HG02623 (cell line): ENCODE measurements around the gene NOXO1.

Experiments used
- ATAC-seq: cut with Tn5 transposase; IDR thresholded peaks from one replicate; pipeline ENCODE4 v1.9.1; 2021; ENCODE audit warnings: moderate library complexity; ENCODE audit not compliant: unreplicated experiment

The NOXO1 gene, protein sequence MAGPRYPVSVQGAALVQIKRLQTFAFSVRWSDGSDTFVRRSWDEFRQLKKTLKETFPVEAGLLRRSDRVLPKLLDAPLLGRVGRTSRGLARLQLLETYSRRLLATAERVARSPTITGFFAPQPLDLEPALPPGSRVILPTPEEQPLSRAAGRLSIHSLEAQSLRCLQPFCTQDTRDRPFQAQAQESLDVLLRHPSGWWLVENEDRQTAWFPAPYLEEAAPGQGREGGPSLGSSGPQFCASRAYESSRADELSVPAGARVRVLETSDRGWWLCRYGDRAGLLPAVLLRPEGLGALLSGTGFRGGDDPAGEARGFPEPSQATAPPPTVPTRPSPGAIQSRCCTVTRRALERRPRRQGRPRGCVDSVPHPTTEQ

DNA sequence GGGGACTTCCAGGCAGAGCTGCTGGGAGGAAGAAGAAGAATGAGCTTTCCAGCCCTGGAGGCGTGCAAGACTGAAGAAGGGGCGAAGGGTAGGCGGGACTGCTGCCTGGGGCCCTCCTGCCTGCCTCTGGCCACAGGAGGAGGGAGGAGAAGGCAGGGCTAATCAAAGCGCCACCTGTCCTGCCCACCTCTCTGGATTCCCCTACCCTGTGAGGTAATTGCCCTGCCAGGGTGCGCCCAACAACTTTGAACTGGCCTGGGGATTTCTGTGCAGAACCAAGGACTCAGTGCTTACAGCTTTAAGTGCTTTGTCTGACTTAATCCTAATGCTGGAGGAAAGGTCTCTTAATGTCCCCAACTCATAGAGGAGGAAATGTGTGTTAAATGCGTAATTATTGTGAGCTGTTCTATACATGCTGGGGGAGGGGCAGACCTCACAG lies at the start of gene NOXO1:
TSS of gene NOXO1 (minus strand) at position 72 of the 439 bp plus-strand sequence. CDS start 290 bp downstream, outside the sequence.
- no peak for ATAC-seq

DNA sequence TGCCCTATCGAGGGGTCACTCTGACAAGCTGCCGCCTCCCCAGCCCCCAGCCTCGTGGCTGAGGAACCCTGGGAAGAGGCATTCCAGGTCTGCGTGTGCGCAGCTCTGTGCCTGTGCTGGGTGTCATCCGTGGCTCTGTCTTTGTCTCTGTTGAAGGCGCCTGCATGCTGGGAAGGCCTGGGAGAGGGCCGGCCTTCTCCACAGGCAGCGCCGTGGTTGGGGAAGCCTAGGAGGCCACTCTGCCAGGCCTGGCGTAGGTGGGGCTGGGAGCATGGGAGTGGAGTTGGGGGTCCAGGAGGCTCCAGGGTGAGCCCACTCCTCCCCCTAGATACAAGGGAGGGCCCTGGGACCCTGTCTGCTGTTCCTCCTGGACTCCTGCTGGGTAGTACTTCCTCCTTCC lies 48.8 kb upstream of the NOXO1 start:
- ATAC-seq: no peak

DNA sequence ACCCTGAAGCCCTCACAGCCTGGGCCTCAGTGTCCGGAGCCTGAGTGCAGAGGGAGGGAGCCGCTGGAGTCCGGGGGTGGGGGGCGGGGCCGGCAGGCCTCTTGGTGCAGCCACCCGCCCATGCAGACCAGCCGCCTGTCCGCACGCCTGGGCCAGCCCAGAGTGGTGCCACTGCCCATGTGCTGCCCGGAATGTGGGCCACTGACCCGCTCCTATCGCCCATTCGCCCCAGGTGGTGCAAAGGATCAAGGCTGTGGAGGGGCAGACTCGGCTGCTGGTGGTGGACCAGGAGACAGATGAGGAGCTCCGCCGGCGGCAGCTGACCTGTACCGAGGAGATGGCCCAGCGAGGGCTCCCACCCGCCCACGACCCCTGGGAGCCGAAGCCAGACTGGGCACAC lies 48.1 kb upstream of the NOXO1 start:
- no peak for ATAC-seq

DNA sequence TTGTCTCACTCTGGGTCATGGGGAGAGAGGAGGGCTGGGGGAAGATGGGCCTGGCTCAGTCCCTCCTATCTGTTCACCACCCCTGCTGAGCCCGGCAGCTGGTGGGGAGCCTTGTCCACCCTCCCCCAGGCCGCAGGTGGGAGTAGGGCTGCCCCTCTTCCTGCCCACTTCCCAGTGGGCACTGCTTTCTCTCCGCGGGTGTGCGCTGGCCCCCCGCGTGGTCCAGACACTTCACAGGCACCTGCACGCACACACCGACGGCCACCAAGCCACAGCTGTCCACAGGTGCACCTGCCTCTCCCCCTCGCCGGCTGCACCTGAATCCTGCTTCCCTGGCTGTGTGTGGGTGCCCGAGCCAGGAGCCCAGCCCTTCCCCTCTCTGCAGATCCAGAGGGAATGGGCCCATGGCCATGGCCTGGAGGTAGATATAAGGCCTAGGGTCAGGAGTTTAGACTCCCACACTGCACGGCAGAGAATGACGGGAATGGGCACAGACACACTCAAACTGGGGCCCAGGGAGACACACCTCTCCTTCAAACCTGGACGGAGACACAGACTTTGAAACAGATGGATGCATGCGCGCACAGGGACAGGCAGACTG lies 47.5 kb upstream of the NOXO1 start:
- no peak for ATAC-seq

DNA sequence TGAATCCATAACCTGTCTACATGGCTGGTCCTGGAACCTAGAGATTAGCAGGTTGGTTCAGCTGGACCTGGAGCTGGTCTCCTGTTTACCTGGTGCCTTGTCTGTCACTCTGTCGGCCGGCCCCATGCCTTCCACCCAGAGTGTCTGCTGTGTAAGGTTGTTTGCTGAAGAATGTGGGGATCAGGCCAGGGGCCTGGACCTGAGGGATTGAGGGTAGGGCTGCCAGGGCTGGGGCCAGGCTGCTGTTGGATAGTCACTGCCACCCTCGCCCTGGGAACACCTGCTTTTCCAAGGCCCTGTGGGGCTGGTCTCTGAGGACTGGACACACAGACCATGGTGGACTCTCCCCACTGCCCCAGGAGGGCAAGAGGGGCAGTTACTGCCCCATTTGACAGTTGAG lies 46.9 kb upstream of the NOXO1 start:
- ATAC-seq: no peak

DNA sequence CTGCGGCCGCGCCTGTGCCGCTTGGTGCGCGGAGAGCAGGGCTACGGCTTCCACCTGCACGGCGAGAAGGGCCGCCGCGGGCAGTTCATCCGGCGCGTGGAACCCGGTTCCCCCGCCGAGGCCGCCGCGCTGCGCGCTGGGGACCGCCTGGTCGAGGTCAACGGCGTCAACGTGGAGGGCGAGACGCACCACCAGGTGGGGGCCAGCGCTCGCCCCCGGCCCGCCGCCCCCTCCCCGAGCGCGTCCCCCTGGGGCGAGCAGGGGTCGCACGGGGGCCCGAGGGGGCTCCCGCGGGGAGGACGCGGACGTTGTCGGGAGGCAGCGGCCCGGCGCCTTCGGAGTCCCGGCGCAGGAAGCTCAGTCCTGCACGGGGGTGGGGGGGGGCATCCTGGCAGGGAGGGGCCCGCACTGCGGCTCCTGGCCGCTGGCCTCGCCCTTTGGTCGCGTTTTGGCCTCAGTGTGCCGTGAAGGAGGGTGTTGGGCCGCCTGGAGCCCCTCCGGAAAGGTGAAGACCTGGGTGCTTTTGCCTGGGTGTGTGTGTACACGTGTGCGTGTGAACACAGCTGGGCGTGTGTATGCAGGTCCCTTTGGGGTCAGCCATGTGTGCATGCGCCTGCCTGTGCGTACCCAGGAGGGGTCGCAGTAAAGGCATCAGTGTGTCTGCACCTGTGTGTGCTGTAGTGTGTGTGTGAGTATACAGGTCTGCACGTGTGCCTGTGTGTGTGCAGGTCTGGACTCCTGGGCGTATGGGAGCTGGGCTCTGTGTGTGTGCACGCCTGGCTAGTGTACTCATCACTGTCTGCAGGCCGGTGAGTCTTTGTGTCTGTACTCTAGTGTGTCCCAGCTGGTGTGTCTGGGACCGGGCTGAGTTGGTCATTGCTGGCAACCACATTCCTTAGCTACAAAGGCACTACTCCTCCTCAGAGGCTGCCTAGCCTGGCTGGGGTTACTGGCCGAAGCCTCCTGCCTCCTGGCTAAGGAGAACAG lies 46.0 kb upstream of the NOXO1 start:
- ATAC-seq: no peak

DNA sequence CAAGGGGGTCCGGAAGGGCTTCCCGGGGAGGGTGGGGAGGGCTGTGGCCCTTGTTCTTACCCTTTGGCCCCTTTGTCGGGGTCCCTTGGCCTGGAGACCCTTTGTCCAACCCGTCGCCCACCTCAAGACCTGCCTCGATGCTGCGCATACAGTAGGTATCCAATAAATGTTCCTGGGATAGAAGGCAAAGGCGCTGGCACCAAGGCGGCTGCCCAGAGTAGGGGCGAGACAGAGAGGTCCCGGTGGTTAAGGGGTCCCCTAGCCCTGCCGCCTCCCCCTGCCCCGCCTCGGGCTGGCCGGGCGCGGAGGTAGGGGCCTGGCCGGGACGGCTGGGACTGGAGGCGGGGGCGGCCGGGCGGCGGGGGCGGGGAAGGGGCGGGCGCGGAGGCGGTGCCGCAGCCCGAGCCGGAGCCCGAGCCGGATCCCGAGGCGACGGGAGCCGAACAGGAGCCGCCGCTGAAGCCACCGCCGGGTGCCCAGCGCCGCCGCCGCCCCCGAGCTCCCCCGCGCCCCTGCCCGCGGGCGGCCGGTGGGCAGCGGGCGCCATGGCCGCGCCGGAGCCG lies 45.3 kb upstream of the NOXO1 start, which contains the start of gene NHERF2:
TSS of gene NHERF2 (plus strand) at position 442 of the 563 bp plus-strand sequence. CDS start at position 546, 104 bp downstream.
- no peak for ATAC-seq

DNA sequence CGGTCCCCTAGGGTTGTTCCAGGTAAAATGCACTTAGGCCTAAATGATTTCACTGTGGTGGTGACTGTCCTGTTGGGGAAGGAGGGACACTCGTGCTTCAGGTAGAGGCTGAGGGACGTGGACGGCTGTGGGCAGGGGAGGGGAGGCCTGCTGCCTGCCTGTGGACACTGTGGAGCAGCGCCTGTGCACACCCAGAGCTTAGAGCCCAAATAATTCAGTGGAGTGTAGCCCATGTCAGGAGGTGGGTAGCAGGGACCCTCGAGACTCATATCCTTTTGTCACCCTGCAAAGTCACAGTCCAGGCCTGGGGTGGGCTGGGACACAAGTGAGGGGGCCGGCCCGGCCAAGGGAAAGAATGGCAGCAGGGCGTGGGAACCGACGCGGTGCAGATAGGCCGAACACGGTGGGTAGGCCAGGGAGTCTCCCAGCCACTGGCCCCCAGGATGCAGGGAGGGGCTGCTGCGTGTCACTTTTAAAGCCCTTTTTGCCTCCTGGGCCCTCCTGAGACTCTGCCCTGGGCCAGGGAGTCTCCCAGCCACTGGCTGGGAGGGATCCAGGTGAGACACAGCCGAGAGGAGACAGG lies 44.7 kb upstream of the NOXO1 start:
- no peak for ATAC-seq

DNA sequence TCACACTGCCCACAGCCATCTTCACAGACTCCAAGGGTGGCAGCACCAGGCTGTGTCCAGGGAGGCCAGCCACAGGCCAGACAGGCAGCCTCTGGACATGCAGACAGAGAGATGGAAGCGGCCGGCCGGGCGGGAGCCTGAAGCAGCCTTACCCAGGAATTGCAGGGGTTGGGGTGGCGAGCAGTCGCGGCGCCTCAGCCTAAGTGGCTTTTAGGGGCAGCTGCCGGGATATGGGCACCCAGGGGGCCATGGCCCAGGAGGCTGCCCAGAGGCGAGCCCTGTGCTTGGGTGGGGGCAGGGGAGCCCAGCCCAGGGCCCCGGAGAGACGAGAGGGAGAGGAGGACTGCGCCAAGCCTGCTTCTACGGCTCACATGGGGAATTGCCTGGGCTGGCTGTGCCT lies 44.0 kb upstream of the NOXO1 start:
- ATAC-seq: no peak

DNA sequence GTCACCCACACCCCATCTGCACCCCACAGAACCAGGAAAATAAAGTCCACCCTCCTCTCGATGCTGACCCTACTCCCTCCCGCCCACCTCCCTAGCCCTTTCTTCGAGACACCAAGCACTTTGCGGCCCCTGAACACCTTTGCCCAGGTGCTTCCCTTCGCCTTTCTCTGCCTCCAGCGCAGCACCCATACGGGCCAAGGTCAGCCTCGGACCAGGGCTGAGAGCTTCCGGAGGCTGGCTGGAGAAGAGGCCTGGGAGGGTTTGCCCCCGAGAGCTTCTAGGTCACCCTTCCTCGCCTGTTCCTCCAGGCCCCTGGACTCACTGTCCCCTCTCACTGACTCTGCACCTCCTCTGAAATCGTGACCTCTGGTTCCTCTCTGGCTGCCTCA lies 42.8 kb upstream of the NOXO1 start:
- no peak for ATAC-seq

DNA sequence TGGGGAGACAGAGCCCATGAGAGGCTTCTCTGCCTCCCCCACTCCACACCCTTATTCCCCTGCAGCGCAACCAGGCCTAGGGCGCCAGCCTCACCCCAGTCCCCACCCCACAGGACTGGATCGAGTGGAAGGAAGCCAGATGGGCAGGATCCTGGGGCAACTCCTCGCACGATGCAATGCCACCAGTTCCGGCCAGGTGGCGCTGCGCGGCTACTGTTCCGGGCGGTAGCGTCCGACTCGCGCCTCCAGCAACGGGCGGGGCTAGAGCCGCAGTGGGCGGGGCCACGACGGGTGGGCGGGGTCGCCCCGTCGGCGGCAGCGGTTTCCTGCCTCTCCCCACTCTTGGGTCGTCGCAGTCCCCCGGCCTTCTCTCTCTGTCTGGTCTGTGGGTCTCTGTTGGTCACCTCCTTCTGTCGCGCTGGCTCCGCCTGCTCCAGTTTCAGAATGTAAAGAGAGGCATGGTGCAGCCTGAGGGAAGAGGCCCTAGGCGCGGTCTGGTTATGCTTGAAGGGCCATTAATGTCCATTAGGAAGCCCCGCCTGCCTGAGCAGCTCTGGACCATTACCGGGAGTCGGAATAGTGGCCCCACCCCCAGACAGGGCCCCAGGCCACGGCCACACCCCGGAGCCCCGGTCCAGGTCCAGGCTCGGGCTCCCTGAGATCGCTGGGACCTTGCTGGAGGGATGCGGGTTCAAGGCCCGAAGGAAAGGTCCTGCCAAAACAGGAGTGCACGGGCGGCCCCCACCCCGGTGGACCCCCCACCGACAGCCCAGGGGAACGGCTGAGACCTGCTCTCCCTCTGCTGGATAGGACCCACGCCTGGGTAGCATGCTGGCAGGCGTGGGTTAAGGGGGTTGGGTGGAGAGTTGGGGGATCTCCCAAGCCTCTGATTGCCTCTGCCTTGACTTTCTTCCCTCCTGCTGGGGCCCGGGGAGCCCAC lies 42.1 kb upstream of the NOXO1 start:
- peak; percentile 70 for ATAC-seq

DNA sequence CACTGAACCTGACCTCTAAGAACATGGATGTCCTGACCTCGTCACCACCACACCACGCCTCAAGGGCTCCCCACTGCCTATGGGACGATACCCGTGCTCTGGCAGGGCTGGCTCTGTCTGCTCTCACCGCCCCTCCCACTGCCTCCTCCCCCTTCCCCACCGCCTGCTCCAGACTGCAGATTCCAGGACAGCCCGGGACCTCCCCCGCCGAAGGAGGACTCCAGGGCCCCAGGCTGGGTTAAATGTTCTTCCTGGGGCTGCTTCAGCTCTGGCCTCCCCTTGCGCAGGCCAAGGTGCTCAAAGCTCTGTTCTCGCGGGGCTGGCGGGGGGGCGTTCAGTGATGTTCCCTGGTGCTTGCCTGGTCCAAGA lies 41.4 kb upstream of the NOXO1 start:
- no peak for ATAC-seq

DNA sequence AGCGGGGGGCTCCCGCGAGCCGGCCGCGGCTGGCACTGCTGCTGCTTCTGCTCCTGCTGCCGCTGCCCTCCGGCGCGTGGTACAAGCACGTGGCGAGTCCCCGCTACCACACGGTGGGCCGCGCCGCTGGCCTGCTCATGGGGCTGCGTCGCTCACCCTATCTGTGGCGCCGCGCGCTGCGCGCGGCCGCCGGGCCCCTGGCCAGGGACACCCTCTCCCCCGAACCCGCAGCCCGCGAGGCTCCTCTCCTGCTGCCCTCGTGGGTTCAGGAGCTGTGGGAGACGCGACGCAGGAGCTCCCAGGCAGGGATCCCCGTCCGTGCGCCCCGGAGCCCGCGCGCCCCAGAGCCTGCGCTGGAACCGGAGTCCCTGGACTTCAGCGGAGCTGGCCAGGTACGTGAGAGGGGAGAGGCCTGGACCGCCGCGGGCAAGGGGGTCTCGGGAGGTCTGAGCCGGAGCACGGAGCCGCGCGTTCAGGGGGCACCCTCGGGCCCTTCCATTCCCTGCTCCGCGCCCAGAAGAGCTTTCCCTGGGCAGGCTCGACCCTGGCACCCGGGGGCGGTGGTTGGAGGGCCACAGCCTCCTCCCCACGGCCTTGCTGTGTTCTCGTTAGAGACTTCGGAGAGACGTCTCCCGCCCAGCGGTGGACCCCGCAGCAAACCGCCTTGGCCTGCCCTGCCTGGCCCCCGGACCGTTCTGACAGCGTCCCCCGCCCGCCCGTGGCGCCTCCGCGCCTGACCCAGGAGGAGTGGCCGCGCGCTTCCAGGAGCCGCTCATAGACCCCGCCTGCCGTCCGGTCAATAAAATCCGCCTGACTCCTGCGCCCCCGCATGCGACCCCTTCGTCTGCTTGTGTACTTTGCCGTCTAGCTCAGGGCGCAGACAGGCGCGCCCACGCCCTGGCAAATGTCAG lies 38.9 kb upstream of the NOXO1 start:
- ATAC-seq: no peak

DNA sequence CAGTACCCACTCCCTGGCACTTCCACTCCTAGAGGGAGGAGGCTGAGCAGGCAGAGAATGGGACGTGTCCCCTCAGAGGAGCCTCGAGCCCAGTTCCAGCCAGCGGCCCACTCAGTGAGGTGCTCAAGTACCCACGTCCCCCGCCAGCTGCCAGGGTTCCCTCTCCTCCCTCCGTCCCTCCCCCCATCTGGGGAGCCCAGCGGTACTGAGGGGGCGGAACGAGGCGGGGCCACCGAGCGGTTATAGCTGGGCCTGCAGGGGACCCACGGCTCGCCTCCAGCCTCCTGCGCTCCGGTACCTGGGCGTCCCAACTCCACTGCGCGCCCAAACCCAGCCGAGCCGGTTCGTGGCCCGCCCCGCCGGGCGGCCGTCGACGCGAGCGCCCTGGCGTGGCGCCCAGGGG lies 38.2 kb upstream of the NOXO1 start, which contains the start of gene NPW:
TSS of gene NPW (plus strand) at position 268 of the 403 bp plus-strand sequence.
- no peak for ATAC-seq

DNA sequence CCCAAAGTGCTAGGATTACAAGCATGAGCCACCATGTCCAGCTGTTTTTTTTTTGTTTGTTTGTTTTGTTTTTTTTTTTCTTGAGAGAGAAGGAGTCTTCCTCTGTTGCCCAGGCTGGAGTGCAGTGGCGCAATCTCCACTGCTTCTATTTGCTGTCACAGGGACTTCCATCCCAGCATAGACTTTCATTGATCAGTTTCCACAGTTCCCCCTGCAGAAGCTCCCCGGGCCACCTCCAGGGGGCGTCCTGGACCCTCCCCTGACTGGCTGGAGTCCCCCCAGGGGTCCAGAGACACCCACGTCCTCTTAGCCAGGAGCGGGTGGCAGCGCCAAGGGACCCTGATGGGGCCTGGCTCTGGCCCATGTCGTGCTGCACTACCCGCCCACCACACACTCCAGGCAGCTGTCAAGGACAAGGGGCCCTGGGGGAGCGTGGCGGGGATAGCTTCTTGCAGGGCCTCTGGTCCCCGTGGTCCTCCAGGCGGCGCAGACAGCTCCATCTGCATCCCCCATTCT lies 35.2 kb upstream of the NOXO1 start:
- ATAC-seq: no peak

DNA sequence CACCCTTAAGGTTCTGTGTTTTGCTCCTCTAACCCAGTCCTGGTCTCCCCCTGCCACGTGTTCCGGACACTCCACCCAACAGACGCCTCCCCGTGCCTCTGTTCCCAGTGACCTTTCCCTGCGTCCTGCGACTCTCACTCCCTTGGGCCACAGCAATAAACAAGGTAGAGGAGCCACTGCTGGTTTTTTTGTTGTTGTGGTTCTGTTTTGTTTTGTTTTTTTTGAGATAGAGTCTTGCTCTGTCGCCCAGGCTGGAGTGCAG lies 34.6 kb upstream of the NOXO1 start:
- no peak for ATAC-seq

DNA sequence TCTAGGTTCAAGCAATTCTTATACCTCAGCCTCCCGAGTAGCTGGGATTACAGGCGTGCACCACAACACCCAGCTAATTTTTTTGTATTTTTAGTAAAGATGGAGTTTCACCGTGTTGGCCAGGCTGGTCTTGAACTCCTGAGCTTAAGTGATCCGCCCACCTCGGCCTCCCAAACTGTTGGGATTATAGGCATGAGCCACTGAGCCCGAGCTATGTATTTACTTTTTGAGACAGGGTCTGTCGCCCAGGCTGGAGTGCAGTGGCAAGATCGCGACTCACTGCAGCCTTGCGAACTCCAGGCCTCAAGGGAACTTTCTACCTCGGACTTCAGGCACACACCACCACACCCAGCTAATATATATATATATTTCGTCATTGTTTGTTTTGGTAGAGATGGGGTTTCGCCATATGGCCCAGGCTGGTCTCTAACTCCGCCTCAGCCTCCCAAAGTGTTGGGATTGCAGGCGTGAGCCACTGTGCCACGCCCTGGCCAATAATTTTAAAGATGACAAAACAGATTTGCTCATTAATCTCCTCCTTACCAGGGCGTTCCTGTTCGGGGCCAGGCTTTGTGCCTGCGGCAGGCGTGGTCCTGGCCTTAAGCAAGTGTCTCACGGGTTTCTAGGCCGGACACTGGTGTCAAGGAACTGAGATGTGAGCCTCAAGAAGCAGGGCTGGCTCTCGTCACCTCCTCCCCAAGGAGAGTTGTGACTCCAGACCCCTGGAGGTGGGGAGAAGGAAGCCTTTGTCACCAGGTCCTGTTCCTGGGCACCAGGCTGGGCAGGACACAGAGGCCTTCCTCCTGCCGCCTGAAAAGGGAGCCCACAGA lies 34.1 kb upstream of the NOXO1 start:
- no peak for ATAC-seq

DNA sequence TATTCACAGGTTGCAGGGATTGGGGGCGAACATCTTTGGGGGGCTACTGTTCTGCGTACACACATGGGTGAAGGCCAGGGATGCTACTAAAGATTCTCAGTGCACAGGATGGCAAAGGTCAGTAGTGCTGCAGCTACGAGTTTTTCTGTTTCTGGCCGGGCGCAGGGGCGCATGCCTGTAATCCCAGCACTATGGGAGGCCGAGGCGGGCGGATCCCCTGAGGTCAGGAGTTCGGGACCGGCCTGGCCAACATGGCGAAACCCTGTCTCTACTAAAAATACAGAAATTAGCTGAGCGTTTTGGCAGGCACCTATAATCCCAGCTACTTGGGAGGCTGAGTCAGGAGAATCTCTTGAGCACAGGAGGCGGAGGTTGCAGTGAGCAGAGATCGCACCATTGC lies 32.3 kb upstream of the NOXO1 start:
- ATAC-seq: no peak
